Measurements from ENCODE around the gene CRELD2.

The CRELD2 gene

GRCh38 chr22:49950396-49950994 lies 32.1 kb downstream of the CRELD2 start:
- Mint-ChIP-seq H3K9me3 (no peaks in the 10 kb centered on the region), H3K27ac (no peak overlapping the region), H3K27me3 (no peaks in the 10 kb centered on the region), H3K36me3 (ENCODE audit: low read depth) (no peaks in the 10 kb centered on the region), H3K4me3 (no peak overlapping the region), H3K4me1 (ENCODE audit: low read depth) (peaks cover 5% of the 10 kb centered on the region)

- Mint-ChIP-seq H3K4me3 (no peak overlapping the region), H3K36me3 (ENCODE audit: low read depth) (no peaks in the 10 kb centered on the region), H3K9me3 (no peaks in the 10 kb centered on the region), H3K4me1 (ENCODE audit: low read depth) (no peaks in the 10 kb centered on the region), H3K27me3 (no peaks in the 10 kb centered on the region), H3K27ac (no peak overlapping the region)
Observed at GRCh38 chr22:49951000-49951677, 32.7 kb downstream of the CRELD2 start.

GRCh38 chr22:49951678-49951985 lies 33.2 kb downstream of the CRELD2 start:
- no peaks in the 10 kb centered on the region for H3K9me3 Mint-ChIP-seq
- no peaks in the 10 kb centered on the region for H3K36me3 Mint-ChIP-seq (ENCODE audit: low read depth)
- no peaks in the 10 kb centered on the region for H3K4me1 Mint-ChIP-seq (ENCODE audit: low read depth)
- H3K27ac Mint-ChIP-seq = no peak overlapping the region
- no peak overlapping the region for H3K4me3 Mint-ChIP-seq
- H3K27me3 Mint-ChIP-seq = no peaks in the 10 kb centered on the region

GRCh38 chr22:49951986-49952896 lies 33.8 kb downstream of the CRELD2 start:
- Mint-ChIP-seq H3K4me1 (ENCODE audit: low read depth) (no peaks in the 10 kb centered on the region), H3K27ac (no peak overlapping the region), H3K9me3 (no peaks in the 10 kb centered on the region), H3K27me3 (no peaks in the 10 kb centered on the region), H3K4me3 (no peak overlapping the region), H3K36me3 (ENCODE audit: low read depth) (no peaks in the 10 kb centered on the region)

- H3K9me3 Mint-ChIP-seq = no peaks in the 10 kb centered on the region
- H3K27ac Mint-ChIP-seq = no peak overlapping the region
- no peaks in the 10 kb centered on the region for H3K36me3 Mint-ChIP-seq (ENCODE audit: low read depth)
- H3K4me3 Mint-ChIP-seq = no peak overlapping the region
- no peaks in the 10 kb centered on the region for H3K27me3 Mint-ChIP-seq
- H3K4me1 Mint-ChIP-seq (ENCODE audit: low read depth) = no peaks in the 10 kb centered on the region
Observed at GRCh38 chr22:49953027-49953679, 34.7 kb downstream of the CRELD2 start.

- Mint-ChIP-seq H3K4me3 (no peak overlapping the region), H3K9me3 (no peaks in the 10 kb centered on the region), H3K27ac (no peak overlapping the region), H3K4me1 (ENCODE audit: low read depth) (peaks cover under 1% of the 10 kb centered on the region), H3K27me3 (no peaks in the 10 kb centered on the region), H3K36me3 (ENCODE audit: low read depth) (no peaks in the 10 kb centered on the region)
Observed at GRCh38 chr22:49953680-49954344, 35.4 kb downstream of the CRELD2 start.

GRCh38 chr22:49954354-49954753 lies 35.9 kb downstream of the CRELD2 start:
- H3K27me3 Mint-ChIP-seq = no peaks in the 10 kb centered on the region
- H3K4me1 Mint-ChIP-seq (ENCODE audit: low read depth) = peaks cover 6% of the 10 kb centered on the region
- no peaks in the 10 kb centered on the region for H3K36me3 Mint-ChIP-seq (ENCODE audit: low read depth)
- H3K27ac Mint-ChIP-seq = no peak overlapping the region
- no peak overlapping the region for H3K4me3 Mint-ChIP-seq
- no peaks in the 10 kb centered on the region for H3K9me3 Mint-ChIP-seq

- H3K4me3 Mint-ChIP-seq = no peak overlapping the region
- H3K36me3 Mint-ChIP-seq (ENCODE audit: low read depth) = no peaks in the 10 kb centered on the region
- no peak overlapping the region for H3K27ac Mint-ChIP-seq
- no peaks in the 10 kb centered on the region for H3K9me3 Mint-ChIP-seq
- no peaks in the 10 kb centered on the region for H3K27me3 Mint-ChIP-seq
- H3K4me1 Mint-ChIP-seq (ENCODE audit: low read depth) = peaks cover 10% of the 10 kb centered on the region
Observed at GRCh38 chr22:49954991-49955580, 36.7 kb downstream of the CRELD2 start.

GRCh38 chr22:49955581-49956417 lies 37.4 kb downstream of the CRELD2 start:
- no peaks in the 10 kb centered on the region for H3K27me3 Mint-ChIP-seq
- H3K4me1 Mint-ChIP-seq (ENCODE audit: low read depth) = peaks cover 10% of the 10 kb centered on the region
- H3K9me3 Mint-ChIP-seq = no peaks in the 10 kb centered on the region
- no peaks in the 10 kb centered on the region for H3K36me3 Mint-ChIP-seq (ENCODE audit: low read depth)
- H3K4me3 Mint-ChIP-seq = no peak overlapping the region
- H3K27ac Mint-ChIP-seq = no peak overlapping the region

GRCh38 chr22:49956418-49956770 lies 38.0 kb downstream of the CRELD2 start:
- Mint-ChIP-seq H3K27ac (no peak overlapping the region), H3K4me3 (no peak overlapping the region), H3K27me3 (no peaks in the 10 kb centered on the region), H3K36me3 (ENCODE audit: low read depth) (peaks cover under 1% of the 10 kb centered on the region), H3K4me1 (ENCODE audit: low read depth) (peaks cover 10% of the 10 kb centered on the region), H3K9me3 (no peaks in the 10 kb centered on the region)

GRCh38 chr22:49956914-49957825 lies 38.7 kb downstream of the CRELD2 start:
- H3K27ac Mint-ChIP-seq = no peak overlapping the region
- no peak overlapping the region for H3K4me3 Mint-ChIP-seq

GRCh38 chr22:49957826-49958365 lies 39.5 kb downstream of the CRELD2 start:
- Mint-ChIP-seq H3K36me3 (ENCODE audit: low read depth) (peaks cover 12% of the 10 kb centered on the region), H3K27ac (peak overlapping the region; percentile 11), H3K4me1 (ENCODE audit: low read depth) (peaks cover 10% of the 10 kb centered on the region), H3K4me3 (no peak overlapping the region), H3K9me3 (no peaks in the 10 kb centered on the region), H3K27me3 (no peaks in the 10 kb centered on the region)

More at GRCh38 chr22:49956914-49957825, 38.7 kb downstream of the CRELD2 start:
- H3K4me1 Mint-ChIP-seq (ENCODE audit: low read depth) = peaks cover 10% of the 10 kb centered on the region
- no peaks in the 10 kb centered on the region for H3K9me3 Mint-ChIP-seq
- H3K27me3 Mint-ChIP-seq = no peaks in the 10 kb centered on the region
- H3K36me3 Mint-ChIP-seq (ENCODE audit: low read depth) = peaks cover 6% of the 10 kb centered on the region

Measured in stimulated activated naive CD8-positive, alpha-beta T cell treated with anti-CD3 and anti-CD28 coated beads, Interleukin-15, Interleukin-2, amounts not matched to agents 100 ng/mL and 50 ng/mL, for 24 hours (primary cell).